SK-N-SH (cell line): ENCODE measurements around the gene CHST9.

Experiments used
- EZH2phosphoT487 ChIP-seq: fragments of 200-600 bp; sonication (generic); IDR thresholded peaks from 2 replicates; pipeline ENCODE4 v1.6.1; 2017; ENCODE audit warnings: low read depth, mixed run types, mild to moderate bottlenecking, antibody characterized with exemption, moderate library complexity, borderline replicate concordance
- FOSL2 ChIP-seq: IDR thresholded peaks from 2 replicates; pipeline ENCODE4 v1.4.0; 2012; ENCODE audit warnings: low read depth, mild to moderate bottlenecking, moderate library complexity, borderline replicate concordance
- MEF2A ChIP-seq: IDR thresholded peaks from 2 replicates; pipeline ENCODE4 v1.4.0; 2012; ENCODE audit warnings: low read depth, borderline replicate concordance
- NFIC ChIP-seq: IDR thresholded peaks from 2 replicates; pipeline ENCODE4 v1.4.0; 2012; ENCODE audit warnings: borderline replicate concordance
- RAD21 ChIP-seq: IDR thresholded peaks from 2 replicates; pipeline ENCODE4 v1.6.1; 2012; ENCODE audit warnings: mild to moderate bottlenecking, low read length
- RFX5 ChIP-seq: IDR thresholded peaks from 2 replicates; pipeline ENCODE4 v1.6.1; 2012; ENCODE audit warnings: mild to moderate bottlenecking, improper control_type of control experiment, low read length
- TEAD4 ChIP-seq: IDR thresholded peaks from 2 replicates; pipeline ENCODE4 v1.4.0; 2012; ENCODE audit warnings: mild to moderate bottlenecking, borderline replicate concordance; ENCODE audit not compliant: insufficient read depth
- YY1 ChIP-seq: IDR thresholded peaks from 2 replicates; pipeline ENCODE4 v1.4.0; 2012; ENCODE audit warnings: low read depth, mild to moderate bottlenecking
- TF ChIP-seq, protein P1 (sequence below): fragments of 200-600 bp; sonication (generic); IDR thresholded peaks from 2 replicates; pipeline ENCODE4 v1.6.1; 2017; ENCODE audit warnings: antibody characterized with exemption, mild to moderate bottlenecking, moderate library complexity
- TF ChIP-seq, protein P2 (sequence below): IDR thresholded peaks from 2 replicates; pipeline ENCODE4 v1.4.0; 2012; ENCODE audit warnings: low read depth

DNA sequence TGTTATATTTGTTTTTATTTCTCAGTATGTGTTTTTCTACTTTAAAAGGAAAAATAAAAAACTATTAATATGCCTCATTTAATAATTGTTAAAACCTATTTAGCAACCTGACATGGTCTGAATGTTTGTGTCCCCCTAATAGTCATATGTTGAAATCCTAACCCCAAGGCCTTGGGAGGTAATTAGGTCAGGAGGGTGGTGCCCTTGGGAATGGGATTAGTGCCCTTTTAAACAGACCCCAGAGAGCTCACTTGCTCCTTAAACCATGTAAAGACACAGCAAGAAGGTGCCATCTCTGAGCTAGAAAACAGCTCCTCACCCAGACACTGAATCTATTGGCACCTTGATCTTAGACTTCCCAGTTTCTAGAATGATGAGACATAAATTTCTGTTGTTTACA is 71.8 kb downstream of the CHST9 start:
- TF ChIP-seq RFX5 (no peak), EZH2phosphoT487 (no peak), NFIC (no peak), TEAD4 (no peak), MEF2A (no peak), FOSL2 (no peak), RAD21 (no peak), YY1 (no peak)
- TF ChIP-seq, protein P1, sequence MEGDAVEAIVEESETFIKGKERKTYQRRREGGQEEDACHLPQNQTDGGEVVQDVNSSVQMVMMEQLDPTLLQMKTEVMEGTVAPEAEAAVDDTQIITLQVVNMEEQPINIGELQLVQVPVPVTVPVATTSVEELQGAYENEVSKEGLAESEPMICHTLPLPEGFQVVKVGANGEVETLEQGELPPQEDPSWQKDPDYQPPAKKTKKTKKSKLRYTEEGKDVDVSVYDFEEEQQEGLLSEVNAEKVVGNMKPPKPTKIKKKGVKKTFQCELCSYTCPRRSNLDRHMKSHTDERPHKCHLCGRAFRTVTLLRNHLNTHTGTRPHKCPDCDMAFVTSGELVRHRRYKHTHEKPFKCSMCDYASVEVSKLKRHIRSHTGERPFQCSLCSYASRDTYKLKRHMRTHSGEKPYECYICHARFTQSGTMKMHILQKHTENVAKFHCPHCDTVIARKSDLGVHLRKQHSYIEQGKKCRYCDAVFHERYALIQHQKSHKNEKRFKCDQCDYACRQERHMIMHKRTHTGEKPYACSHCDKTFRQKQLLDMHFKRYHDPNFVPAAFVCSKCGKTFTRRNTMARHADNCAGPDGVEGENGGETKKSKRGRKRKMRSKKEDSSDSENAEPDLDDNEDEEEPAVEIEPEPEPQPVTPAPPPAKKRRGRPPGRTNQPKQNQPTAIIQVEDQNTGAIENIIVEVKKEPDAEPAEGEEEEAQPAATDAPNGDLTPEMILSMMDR = no peak
- TF ChIP-seq, protein P2, sequence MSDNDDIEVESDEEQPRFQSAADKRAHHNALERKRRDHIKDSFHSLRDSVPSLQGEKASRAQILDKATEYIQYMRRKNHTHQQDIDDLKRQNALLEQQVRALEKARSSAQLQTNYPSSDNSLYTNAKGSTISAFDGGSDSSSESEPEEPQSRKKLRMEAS = no peak
